Measurements from ENCODE around the gene ZBTB24. TPM values are rescaled to one million over a fixed set of nuclear protein-coding genes. Genes with fewer than 3 reads are reported as not detected.

The ZBTB24 gene
- total RNA-seq (10 to 100 TPM; 12.4 to 13.3 TPM), polyA plus RNA-seq (ENCODE audit: insufficient read depth, low read depth, low replicate concordance) (8.1 TPM)
- long read RNA-seq, donor 1, full-length matches to known transcripts = 3 of 3 reads
- long read RNA-seq, donor 1, partial matches to known transcripts = 0 of 3 reads
- long read RNA-seq, donor 1, other reads (novel, unspliced or antisense) = 0 of 3 reads
- long read RNA-seq, donor 2, full-length matches to known transcripts = 3 of 3 reads
- long read RNA-seq, donor 2, partial matches to known transcripts = 0 of 3 reads
- long read RNA-seq, donor 2, other reads (novel, unspliced or antisense) = 0 of 3 reads

GRCh38 chr6:109482905-109483734, at the start of gene ZBTB24:
Gene ZBTB24 (minus strand): TSS chr6:109483219. CDS start chr6:109482026, 1,193 bp downstream.
- Histone ChIP-seq H3K36me3 (ENCODE audit: low read depth, missing control alignments) (no peaks in the 10 kb centered on the region), H3K4me3 (peak within 1 kb of the TSS; percentile 92 to 97), H3K27ac (peak within 1 kb of the TSS; percentile 71 to 86), H3K27me3 (no peaks in the 10 kb centered on the region), H3K4me1 (peaks cover 5% of the 10 kb centered on the region), H3K9me3 (no peaks in the 10 kb centered on the region)
- intact Hi-C loops (cut with DNase I; ENCODE audit: low total_unique reads) = no loop called here
- 0 to 2% methylated on average over 7 to 26 of the region's 97 CpGs for WGBS, 2 donors
- TF ChIP-seq POLR2A (IDR thresholded peaks at IDR 0.05) (no peak), CTCF (IDR thresholded peaks at IDR 0.05) (no peak)
- peak; percentile 92 for DNase-seq

DNA sequence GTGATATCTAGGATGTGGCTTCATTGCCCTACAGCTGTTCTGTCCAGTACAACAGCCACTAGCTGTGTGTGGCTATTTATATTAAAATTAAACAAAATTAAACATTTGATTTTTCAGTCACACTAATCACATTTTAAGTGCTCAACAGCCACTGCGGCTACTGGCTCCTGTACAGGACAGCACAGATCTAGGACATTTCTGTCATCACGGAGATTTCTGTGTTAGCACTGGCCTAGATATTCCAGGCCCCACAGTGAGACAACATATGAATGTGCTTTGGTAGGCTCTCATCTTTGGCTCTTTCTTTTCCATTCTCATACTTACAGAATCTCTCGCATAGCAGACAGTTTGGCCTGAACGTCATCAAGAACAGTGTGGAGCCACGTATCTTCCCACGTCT, 48.4 kb upstream of the ZBTB24 start:
- no peak for TF ChIP-seq CTCF (IDR thresholded peaks at IDR 0.05)
- TF ChIP-seq POLR2A (IDR thresholded peaks at IDR 0.05) = no peak
- Histone ChIP-seq H3K27me3 (no peaks in the 10 kb centered on the region), H3K4me3 (no peak overlapping the region), H3K9me3 (no peaks in the 10 kb centered on the region), H3K27ac (no peak overlapping the region), H3K36me3 (ENCODE audit: low read depth, missing control alignments) (no peaks in the 10 kb centered on the region), H3K4me1 (no peaks in the 10 kb centered on the region)
- DNase-seq = no peak
- 68 to 72% methylated on average over 6 of the region's 6 CpGs for WGBS, 2 donors
- intact Hi-C loops (cut with DNase I; ENCODE audit: low total_unique reads) = no loop called here

DNA sequence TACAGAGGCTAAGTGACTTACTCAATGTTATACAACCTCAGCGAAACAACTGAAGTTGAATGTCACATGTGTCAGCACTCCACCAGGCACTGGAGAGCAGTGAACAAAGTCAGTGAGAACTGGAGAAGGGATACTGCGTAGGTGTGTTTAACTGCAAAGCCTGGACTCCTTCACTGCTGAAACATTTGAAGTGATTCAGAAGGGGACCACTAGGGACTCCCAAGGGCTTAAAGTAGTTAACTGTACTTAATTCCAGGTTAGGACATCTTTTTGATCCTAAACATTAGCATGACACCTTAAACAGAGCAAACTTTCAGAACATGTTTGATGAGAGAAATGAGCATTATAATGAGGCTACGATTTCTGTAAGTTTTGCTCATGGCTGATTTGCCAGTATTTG, 45.0 kb upstream of the ZBTB24 start:
- 81 to 95% methylated on average over 3 of the region's 3 CpGs for WGBS, 2 donors
- Histone ChIP-seq H3K9me3 (no peaks in the 10 kb centered on the region), H3K27ac (no peak overlapping the region), H3K4me1 (no peaks in the 10 kb centered on the region), H3K36me3 (ENCODE audit: low read depth, missing control alignments) (no peaks in the 10 kb centered on the region), H3K27me3 (no peaks in the 10 kb centered on the region), H3K4me3 (no peak overlapping the region)
- intact Hi-C loops (cut with DNase I; ENCODE audit: low total_unique reads) = no loop called here
- no peak for DNase-seq
- TF ChIP-seq POLR2A (IDR thresholded peaks at IDR 0.05) (no peak), CTCF (IDR thresholded peaks at IDR 0.05) (no peak)

DNA sequence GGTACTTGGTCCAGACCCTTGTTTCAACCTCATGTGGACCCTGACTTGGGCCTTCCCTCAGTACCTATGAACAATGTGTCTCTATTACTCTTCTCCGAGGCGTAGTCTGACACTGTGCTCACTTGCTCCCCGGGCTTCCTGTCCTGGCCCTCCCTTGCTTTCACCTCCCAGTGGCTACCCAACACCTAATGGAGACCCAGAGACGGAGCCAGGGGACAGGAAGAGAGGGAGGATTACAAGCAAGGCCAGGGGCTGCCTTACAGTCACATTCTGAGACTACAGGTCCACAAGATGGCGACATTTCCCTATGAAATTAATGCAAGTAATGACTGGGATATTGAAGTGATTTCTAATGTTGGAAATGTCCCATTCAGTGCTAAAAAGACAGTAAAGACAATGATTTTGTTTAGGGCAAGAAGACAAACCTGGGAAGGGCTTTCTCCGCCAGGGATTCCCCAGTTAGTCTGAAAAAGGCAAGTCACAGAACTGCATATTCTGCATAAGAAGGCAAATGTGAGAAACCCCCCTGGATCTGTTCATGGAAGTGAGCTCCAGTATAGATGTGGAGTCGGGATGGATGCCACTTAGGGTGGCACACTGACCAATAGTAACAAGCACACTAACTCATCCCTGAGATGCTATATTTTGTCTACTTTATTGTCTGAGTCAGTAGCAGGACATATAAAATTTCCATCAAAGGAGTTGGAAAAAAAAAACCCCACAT, 44.0 kb upstream of the ZBTB24 start:
- H3K9me3 ChIP-seq = no peaks in the 10 kb centered on the region
- TF ChIP-seq POLR2A (IDR thresholded peaks at IDR 0.05) = no peak
- peak in 2 of 3 experiments; percentile 46 to 53 for TF ChIP-seq CTCF (IDR thresholded peaks at IDR 0.05)
- H3K4me3 ChIP-seq = no peak overlapping the region
- H3K27me3 ChIP-seq = no peaks in the 10 kb centered on the region
- no peak overlapping the region for H3K27ac ChIP-seq
- no peaks in the 10 kb centered on the region for H3K36me3 ChIP-seq (ENCODE audit: low read depth, missing control alignments)
- 64 to 70% methylated on average over 7 of the region's 7 CpGs for WGBS, 2 donors
- peak; percentile 65 for DNase-seq
- intact Hi-C loops (cut with DNase I; ENCODE audit: low total_unique reads) = no loop called here
- H3K4me1 ChIP-seq = no peaks in the 10 kb centered on the region

Measured in testis (tissue), 5 donors.